Progenitor cell of endocrine pancreas (in vitro differentiated cells): ENCODE data around the gene SMARCAD1. TPM values are rescaled to one million over a fixed set of nuclear protein-coding genes. Genes with fewer than 3 reads are reported as not detected.
"Not testable (repeated sequence)": the region's sequence is repeated elsewhere in the genome, so short reads cannot be mapped to it uniquely, and the experiment has no call there.

Experiments used
- DNase-seq: peaks from one replicate; pipeline ENCODE4 v3.0.0; 2021; ENCODE audit warnings: low spot score; ENCODE audit not compliant: unreplicated experiment
- H3K27ac Mint-ChIP-seq: 2 replicates; pipeline ENCODE4 v1.8.0; 2021; ENCODE audit warnings: mild to moderate bottlenecking, moderate library complexity, mixed read lengths
- H3K27me3 Mint-ChIP-seq: 2 replicates; pipeline ENCODE4 v1.8.0; 2021; ENCODE audit warnings: mixed read lengths
- H3K36me3 Mint-ChIP-seq: 2 replicates; pipeline ENCODE4 v1.8.0; 2022; ENCODE audit warnings: mixed read lengths; ENCODE audit not compliant: insufficient read depth
- H3K4me1 Mint-ChIP-seq: 2 replicates; pipeline ENCODE4 v1.8.0; 2021; ENCODE audit warnings: low read depth, mixed read lengths
- H3K4me3 Mint-ChIP-seq: 2 replicates; pipeline ENCODE4 v1.8.0; 2021; ENCODE audit warnings: low read depth, mild to moderate bottlenecking, moderate library complexity, mixed read lengths
- H3K9me3 Mint-ChIP-seq: 2 replicates; pipeline ENCODE4 v1.8.0; 2021; ENCODE audit warnings: low read depth, mixed read lengths
- CTCF ChIP-seq: fragments of 200-600 bp; sonication (generic); IDR thresholded peaks from one replicate; pipeline ENCODE4 v1.5.0; 2021; ENCODE audit warnings: antibody characterized with exemption, mild to moderate bottlenecking; ENCODE audit not compliant: unreplicated experiment
- total RNA-seq: library from RNA; stranded (reverse); gene quantifications from 2 replicates; pipeline ENCODE4 v1.2.1, GENCODE V29; 2021

SMARCAD1 gene
- total RNA-seq, 1 donor from 2014 or later: 74.9 TPM

- no peaks in the 10 kb centered on the region for H3K9me3 Mint-ChIP-seq
- H3K4me3 Mint-ChIP-seq: no peak overlapping the region
- H3K27me3 Mint-ChIP-seq: no peaks in the 10 kb centered on the region
- TF ChIP-seq CTCF: no peak
- no peak for DNase-seq
- H3K27ac Mint-ChIP-seq: no peak overlapping the region
- H3K4me1 Mint-ChIP-seq: no peaks in the 10 kb centered on the region
- peaks cover 40% of the 10 kb centered on the region for H3K36me3 Mint-ChIP-seq
Measured at GRCh38 chr4:94278781-94279180, 71.1 kb downstream of the SMARCAD1 start.

GRCh38 chr4:94284889-94285288 lies 77.2 kb downstream of the SMARCAD1 start:
- H3K4me1 Mint-ChIP-seq: peaks cover 3% of the 10 kb centered on the region
- no peak overlapping the region for H3K4me3 Mint-ChIP-seq
- H3K9me3 Mint-ChIP-seq: no peaks in the 10 kb centered on the region
- no peak for DNase-seq
- H3K36me3 Mint-ChIP-seq: peaks cover 32% of the 10 kb centered on the region
- no peak overlapping the region for H3K27ac Mint-ChIP-seq
- no peak for TF ChIP-seq CTCF
- H3K27me3 Mint-ChIP-seq: no peaks in the 10 kb centered on the region

GRCh38 chr4:94285666-94286065 lies 78.0 kb downstream of the SMARCAD1 start:
- peak overlapping the region; percentile 5 for H3K27ac Mint-ChIP-seq
- no peak overlapping the region for H3K4me3 Mint-ChIP-seq
- no peaks in the 10 kb centered on the region for H3K27me3 Mint-ChIP-seq
- no peak for DNase-seq
- TF ChIP-seq CTCF: no peak
- H3K9me3 Mint-ChIP-seq: no peaks in the 10 kb centered on the region
- H3K36me3 Mint-ChIP-seq: peaks cover 32% of the 10 kb centered on the region
- H3K4me1 Mint-ChIP-seq: peaks cover 3% of the 10 kb centered on the region

GRCh38 chr4:94290245-94290644 lies 82.6 kb downstream of the SMARCAD1 start:
- Mint-ChIP-seq H3K9me3 (no peaks in the 10 kb centered on the region), H3K36me3 (peaks cover 20% of the 10 kb centered on the region), H3K27me3 (no peaks in the 10 kb centered on the region), H3K4me1 (peaks cover 7% of the 10 kb centered on the region), H3K4me3 (no peak overlapping the region), H3K27ac (no peak overlapping the region)
- TF ChIP-seq CTCF: peak; percentile 17
- DNase-seq: no peak

- H3K27ac Mint-ChIP-seq, H3K9me3 Mint-ChIP-seq, DNase-seq, H3K27me3 Mint-ChIP-seq, H3K4me1 Mint-ChIP-seq, H3K4me3 Mint-ChIP-seq: not testable (repeated sequence)
- peaks cover 18% of the 10 kb centered on the region for H3K36me3 Mint-ChIP-seq
Measured at GRCh38 chr4:94293981-94294380, 86.3 kb downstream of the SMARCAD1 start.

GRCh38 chr4:94295473-94295872 lies 87.8 kb downstream of the SMARCAD1 start:
- H3K27me3 Mint-ChIP-seq, H3K27ac Mint-ChIP-seq, H3K4me3 Mint-ChIP-seq, H3K9me3 Mint-ChIP-seq, DNase-seq: not testable (repeated sequence)
- Mint-ChIP-seq H3K4me1 (peaks cover 14% of the 10 kb centered on the region), H3K36me3 (peaks cover 15% of the 10 kb centered on the region)
